ENCODE data around the gene CFAP299. TPM values are rescaled to one million over a fixed set of nuclear protein-coding genes. Genes with fewer than 3 reads are reported as not detected.

CFAP299 gene
- total RNA-seq, 6 experiments from 2014 or later, result not detected

- Histone ChIP-seq H3K27me3 (peaks cover 0 to 3% of the 10 kb centered on the region in 2 donors), H3K27ac (no peak overlapping the region), H3K4me1 (peaks cover 0 to 6% (median 0%) of the 10 kb centered on the region in 4 donors), H3K9me3 (no peaks in the 10 kb centered on the region), H3K36me3 (no peaks in the 10 kb centered on the region), H3K4me3 (no peak overlapping the region)
- WGBS (ENCODE audit: insufficient coverage, low coverage, low lambda C conversion rate, missing lambda C conversion rate), result 50% methylated on average over 1 of the region's 1 CpG
- no peak for TF ChIP-seq CTCF (IDR thresholded peaks at IDR 0.05)
- TF ChIP-seq POLR2A (IDR thresholded peaks at IDR 0.05), result no peak
- intact Hi-C loops (cut with DNase I), result no loop called here
- no peak for ATAC-seq
- no peak for DNase-seq
Observed at GRCh38 chr4:80610199-80610598, 274.7 kb downstream of the CFAP299 start.

DNA sequence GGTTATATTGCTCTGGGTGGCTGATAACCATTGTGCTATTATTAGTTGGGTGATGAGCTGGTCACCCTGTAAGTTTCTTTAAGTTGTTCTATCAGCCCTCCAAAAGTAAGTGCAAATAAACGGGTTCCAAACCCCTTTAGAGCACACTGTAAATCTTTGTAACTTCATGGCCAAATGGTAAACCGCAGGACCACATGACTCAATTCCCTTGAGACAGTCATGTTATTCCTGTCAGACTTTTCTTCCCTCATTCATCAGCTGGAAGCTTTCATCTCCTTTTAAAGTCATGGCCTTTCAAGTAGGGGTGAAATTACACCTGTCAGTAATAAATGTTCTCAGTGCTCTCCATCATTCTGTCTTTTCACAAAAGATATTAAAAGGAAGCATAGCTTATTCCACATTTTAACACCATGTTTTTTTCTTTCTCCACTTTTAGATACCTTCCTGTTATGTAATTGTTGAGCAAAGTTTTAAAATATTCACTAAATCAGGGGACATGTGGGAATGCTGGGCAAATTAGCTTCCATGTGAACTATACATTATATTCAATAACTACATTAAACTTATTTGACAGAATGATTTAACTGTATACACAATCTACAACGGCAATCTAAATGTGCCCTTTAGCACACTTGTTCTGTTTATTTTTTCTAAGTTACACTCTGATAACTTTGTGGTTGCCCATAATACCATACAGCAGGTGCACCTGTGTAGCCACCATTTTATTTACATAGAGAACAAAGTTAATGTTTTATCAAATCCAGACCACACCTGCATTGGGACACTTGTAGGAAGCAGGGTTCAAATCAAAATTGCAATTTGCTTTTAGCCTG lies 275.5 kb downstream of the CFAP299 start:
- Histone ChIP-seq H3K27me3 (peaks cover 0 to 3% of the 10 kb centered on the region in 2 donors), H3K27ac (no peak overlapping the region), H3K4me1 (peaks cover 0 to 9% (median 0%) of the 10 kb centered on the region in 4 donors), H3K4me3 (no peak overlapping the region), H3K9me3 (no peaks in the 10 kb centered on the region), H3K36me3 (no peaks in the 10 kb centered on the region)
- ATAC-seq, result no peak
- WGBS (ENCODE audit: insufficient coverage, low coverage, low lambda C conversion rate, missing lambda C conversion rate), result 25% methylated on average over 3 of the region's 3 CpGs
- no peak for DNase-seq
- TF ChIP-seq CTCF (IDR thresholded peaks at IDR 0.05) (no peak), POLR2A (IDR thresholded peaks at IDR 0.05) (no peak)
- intact Hi-C loops (cut with DNase I), result no loop called here

DNA sequence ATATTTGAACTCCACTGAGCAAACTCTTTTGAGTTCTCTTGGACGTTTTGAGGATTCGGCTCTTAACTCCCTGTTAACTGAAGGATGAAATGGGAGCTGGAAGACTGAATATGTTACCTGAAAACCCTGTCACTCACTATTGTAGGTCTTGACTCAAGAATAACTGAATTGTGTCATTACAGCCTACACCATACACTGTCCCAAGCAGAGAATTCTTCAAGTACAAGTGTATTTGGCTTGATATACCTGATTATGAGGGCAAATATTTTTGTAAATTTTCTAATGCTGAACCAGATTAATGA lies 276.1 kb downstream of the CFAP299 start:
- TF ChIP-seq POLR2A (IDR thresholded peaks at IDR 0.05) (no peak), CTCF (IDR thresholded peaks at IDR 0.05) (no peak)
- Histone ChIP-seq H3K9me3 (no peaks in the 10 kb centered on the region), H3K36me3 (no peaks in the 10 kb centered on the region), H3K4me1 (peaks cover 0 to 9% (median 0%) of the 10 kb centered on the region in 4 donors), H3K27ac (no peak overlapping the region), H3K27me3 (peaks cover 0 to 3% of the 10 kb centered on the region in 2 donors), H3K4me3 (no peak overlapping the region)
- ATAC-seq (no peak), DNase-seq (no peak)
- intact Hi-C loops (cut with DNase I), result no loop called here
- WGBS (ENCODE audit: insufficient coverage, low coverage, low lambda C conversion rate, missing lambda C conversion rate), result 0% methylated on average over 2 of the region's 2 CpGs

GRCh38 chr4:80613470-80613869 lies 277.9 kb downstream of the CFAP299 start:
- H3K4me3 ChIP-seq, result no peak overlapping the region
- no peaks in the 10 kb centered on the region for H3K9me3 ChIP-seq
- ATAC-seq (no peak), DNase-seq (no peak)
- peaks cover 0 to 9% (median 0%) of the 10 kb centered on the region in 4 donors for H3K4me1 ChIP-seq
- no peak overlapping the region for H3K27ac ChIP-seq
- no peak for TF ChIP-seq CTCF (IDR thresholded peaks at IDR 0.05)
- TF ChIP-seq POLR2A (IDR thresholded peaks at IDR 0.05), result no peak
- H3K27me3 ChIP-seq, result peaks cover 0 to 3% of the 10 kb centered on the region in 2 donors
- H3K36me3 ChIP-seq, result no peaks in the 10 kb centered on the region
- intact Hi-C loops (cut with DNase I), result no loop called here

Measured in right lobe of liver (tissue), 6 donors.